Measurements from ENCODE around the gene GPT2.

DNA sequence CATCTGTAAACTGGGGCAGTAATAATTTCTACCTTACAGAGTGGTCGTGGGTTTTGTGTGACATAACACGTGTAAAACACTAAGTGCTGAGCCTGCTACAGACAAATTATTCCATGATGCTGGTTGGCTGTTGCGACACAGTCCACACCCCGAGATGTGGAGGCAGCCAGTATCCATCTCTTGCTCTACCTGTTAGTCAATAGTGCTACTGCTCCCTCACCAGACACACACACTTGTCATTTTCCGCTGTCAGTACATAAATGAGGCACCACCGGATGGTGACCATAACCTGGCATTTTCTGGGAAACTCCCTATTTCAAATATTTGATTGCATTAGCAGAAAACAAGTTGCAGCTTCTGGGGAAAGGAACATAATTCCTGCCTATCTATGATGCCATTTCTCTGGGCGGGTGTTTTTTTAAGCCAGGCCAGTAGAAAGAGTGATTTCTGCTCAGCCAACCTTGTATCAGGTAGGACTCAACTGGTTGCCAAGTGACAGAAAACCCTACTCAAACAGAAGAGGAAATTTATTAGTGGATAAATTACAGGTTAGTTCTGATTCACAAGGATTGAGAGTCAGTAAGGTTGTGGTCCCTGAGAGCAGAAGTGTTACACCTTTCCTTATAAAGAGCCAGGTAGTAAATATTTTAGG is 65.2 kb downstream of the GPT2 start:
- TF ChIP-seq POLR2A (IDR thresholded peaks at IDR 0.05; ENCODE audit: extremely low read depth, insufficient read length), result no peak
- TF ChIP-seq, protein P1, sequence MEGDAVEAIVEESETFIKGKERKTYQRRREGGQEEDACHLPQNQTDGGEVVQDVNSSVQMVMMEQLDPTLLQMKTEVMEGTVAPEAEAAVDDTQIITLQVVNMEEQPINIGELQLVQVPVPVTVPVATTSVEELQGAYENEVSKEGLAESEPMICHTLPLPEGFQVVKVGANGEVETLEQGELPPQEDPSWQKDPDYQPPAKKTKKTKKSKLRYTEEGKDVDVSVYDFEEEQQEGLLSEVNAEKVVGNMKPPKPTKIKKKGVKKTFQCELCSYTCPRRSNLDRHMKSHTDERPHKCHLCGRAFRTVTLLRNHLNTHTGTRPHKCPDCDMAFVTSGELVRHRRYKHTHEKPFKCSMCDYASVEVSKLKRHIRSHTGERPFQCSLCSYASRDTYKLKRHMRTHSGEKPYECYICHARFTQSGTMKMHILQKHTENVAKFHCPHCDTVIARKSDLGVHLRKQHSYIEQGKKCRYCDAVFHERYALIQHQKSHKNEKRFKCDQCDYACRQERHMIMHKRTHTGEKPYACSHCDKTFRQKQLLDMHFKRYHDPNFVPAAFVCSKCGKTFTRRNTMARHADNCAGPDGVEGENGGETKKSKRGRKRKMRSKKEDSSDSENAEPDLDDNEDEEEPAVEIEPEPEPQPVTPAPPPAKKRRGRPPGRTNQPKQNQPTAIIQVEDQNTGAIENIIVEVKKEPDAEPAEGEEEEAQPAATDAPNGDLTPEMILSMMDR (IDR thresholded peaks at IDR 0.05; ENCODE audit: low read depth, low read length), result no peak
